Right atrium auricular region (tissue), 2 donors: ENCODE data around the gene ANKRD11. TPM values are rescaled to one million over a fixed set of nuclear protein-coding genes. Genes with fewer than 3 reads are reported as not detected.
A peak's percentile ranks its signal among the peaks of the same experiment; 100 is the strongest.

Source experiments
- DNase-seq: peaks from one replicate; pipeline ENCODE4 v3.0.0-alpha.2; 2019; ENCODE audit warnings: low spot score
- H3K27ac ChIP-seq, 2 donors: fragments of 200-600 bp; sonication (generic); 1 replicate in 1 of 2; 2 replicates in 1 of 2; pipeline ENCODE4 v1.5.1; 2016 to 2019
- H3K27me3 ChIP-seq, 2 donors: fragments of 200-600 bp; sonication (generic); one replicate each; pipeline versions ENCODE4 v1.5.1 to v1.6.0; 2017 to 2019
- H3K36me3 ChIP-seq: fragments of 200-600 bp; sonication (generic); one replicate; pipeline ENCODE4 v1.5.1; 2016
- H3K4me1 ChIP-seq, 2 donors: fragments of 200-600 bp; sonication (generic); one replicate each; pipeline versions ENCODE4 v1.5.1 to v1.6.0; 2017 to 2019
- H3K4me3 ChIP-seq, 2 donors: fragments of 200-600 bp; sonication (generic); 1 replicate in 1 of 2; 2 replicates in 1 of 2; pipeline ENCODE4 v1.5.1; 2017 to 2019; ENCODE audit warnings: mild to moderate bottlenecking in 1 of 2, moderate library complexity in 1 of 2
- H3K9me3 ChIP-seq, 2 donors: fragments of 200-600 bp; sonication (generic); one replicate each; pipeline ENCODE4 v1.5.1; 2019
- total RNA-seq, 2 donors: library from RNA; depleted of rRNA; stranded (reverse); fragments of >200 nt; gene quantifications; one replicate each; pipeline ENCODE4 v1.1.0, GENCODE V29; 2016
- TF ChIP-seq, protein P1 (sequence below), 2 donors: fragments of 200-600 bp; sonication (generic); IDR thresholded peaks; one replicate each; pipeline ENCODE4 v1.5.1; 2019; ENCODE audit warnings: antibody characterized with exemption in 2 of 2

ANKRD11 gene
- total RNA-seq, 2 donors from 2014 or later = 55.2 to 68.1 TPM

DNA sequence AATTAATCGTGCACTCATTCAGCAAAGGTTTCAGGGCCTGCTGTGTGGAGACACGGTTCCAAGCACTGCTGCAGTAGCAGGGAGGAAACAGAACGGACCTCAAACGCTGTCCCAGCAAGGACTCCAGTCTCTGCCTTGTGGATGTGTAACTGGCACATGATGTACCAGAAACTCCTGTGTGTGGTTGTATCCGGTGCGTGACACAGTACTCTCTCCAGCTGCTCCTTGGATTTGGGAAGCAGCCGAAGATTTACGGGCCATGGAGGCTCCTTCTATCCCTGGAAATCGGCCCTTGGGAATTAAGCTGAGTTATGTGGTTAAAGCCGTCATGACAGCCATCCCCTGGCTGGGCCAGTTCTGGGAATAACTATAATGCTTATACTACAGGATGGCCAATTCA is 8.5 kb upstream of the ANKRD11 start:
- no peak overlapping the region for H3K27ac ChIP-seq
- H3K4me1 ChIP-seq = peaks cover 0 to 11% of the 10 kb centered on the region in 2 donors
- no peaks in the 10 kb centered on the region for H3K9me3 ChIP-seq
- H3K27me3 ChIP-seq = no peaks in the 10 kb centered on the region
- H3K4me3 ChIP-seq = no peak overlapping the region
- DNase-seq = no peak
- H3K36me3 ChIP-seq = no peaks in the 10 kb centered on the region
- TF ChIP-seq, protein P1, sequence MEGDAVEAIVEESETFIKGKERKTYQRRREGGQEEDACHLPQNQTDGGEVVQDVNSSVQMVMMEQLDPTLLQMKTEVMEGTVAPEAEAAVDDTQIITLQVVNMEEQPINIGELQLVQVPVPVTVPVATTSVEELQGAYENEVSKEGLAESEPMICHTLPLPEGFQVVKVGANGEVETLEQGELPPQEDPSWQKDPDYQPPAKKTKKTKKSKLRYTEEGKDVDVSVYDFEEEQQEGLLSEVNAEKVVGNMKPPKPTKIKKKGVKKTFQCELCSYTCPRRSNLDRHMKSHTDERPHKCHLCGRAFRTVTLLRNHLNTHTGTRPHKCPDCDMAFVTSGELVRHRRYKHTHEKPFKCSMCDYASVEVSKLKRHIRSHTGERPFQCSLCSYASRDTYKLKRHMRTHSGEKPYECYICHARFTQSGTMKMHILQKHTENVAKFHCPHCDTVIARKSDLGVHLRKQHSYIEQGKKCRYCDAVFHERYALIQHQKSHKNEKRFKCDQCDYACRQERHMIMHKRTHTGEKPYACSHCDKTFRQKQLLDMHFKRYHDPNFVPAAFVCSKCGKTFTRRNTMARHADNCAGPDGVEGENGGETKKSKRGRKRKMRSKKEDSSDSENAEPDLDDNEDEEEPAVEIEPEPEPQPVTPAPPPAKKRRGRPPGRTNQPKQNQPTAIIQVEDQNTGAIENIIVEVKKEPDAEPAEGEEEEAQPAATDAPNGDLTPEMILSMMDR (IDR thresholded peaks at IDR 0.05) = no peak

DNA sequence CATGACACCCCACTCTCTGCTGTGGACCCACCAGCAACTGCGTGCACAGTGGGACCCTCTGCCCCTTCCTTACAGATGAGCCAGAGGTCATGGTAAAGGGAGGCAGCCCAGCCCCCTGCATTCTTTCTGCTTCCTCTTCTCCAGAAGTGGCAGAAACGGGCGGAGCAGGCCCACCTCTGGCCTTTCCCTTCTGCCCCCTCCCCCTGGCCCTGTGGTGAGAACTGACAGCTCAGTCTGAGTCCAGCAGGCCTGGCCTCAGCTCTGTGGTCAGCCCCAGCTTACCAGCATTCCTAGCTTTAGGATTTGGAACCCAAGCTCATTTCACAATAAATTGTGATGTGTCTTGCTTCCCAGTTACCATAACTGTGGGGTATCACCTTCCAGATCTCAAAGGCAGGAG is 4.8 kb upstream of the ANKRD11 start:
- no peaks in the 10 kb centered on the region for H3K27me3 ChIP-seq
- no peak overlapping the region for H3K4me3 ChIP-seq
- H3K4me1 ChIP-seq = peaks cover 0 to 11% of the 10 kb centered on the region in 2 donors
- H3K27ac ChIP-seq = no peak overlapping the region
- H3K36me3 ChIP-seq = no peaks in the 10 kb centered on the region
- TF ChIP-seq, protein P1 (IDR thresholded peaks at IDR 0.05) = no peak
- no peak for DNase-seq
- H3K9me3 ChIP-seq = no peaks in the 10 kb centered on the region

DNA sequence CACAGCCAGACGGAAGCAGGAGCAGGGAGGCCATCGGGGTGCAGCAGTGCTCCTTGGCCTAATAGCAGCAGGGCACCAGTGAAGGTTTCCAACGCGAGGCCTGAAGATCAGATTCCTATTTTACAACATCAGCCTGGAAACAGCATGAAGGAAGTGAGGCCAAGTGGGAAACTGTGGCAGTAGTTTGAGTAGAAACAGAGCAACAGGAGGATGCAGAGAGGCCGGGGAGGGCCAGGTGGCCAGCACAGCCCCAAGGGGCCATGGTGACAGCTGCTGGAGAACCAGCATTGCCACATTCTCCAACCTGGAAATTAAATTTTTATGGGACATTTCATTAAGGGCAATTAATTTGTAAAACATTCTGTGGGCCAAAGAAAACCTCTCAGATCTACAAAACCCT is 3.4 kb upstream of the ANKRD11 start:
- Histone ChIP-seq H3K4me1 (peaks cover 0 to 14% of the 10 kb centered on the region in 2 donors), H3K27ac (no peak overlapping the region)

DNA sequence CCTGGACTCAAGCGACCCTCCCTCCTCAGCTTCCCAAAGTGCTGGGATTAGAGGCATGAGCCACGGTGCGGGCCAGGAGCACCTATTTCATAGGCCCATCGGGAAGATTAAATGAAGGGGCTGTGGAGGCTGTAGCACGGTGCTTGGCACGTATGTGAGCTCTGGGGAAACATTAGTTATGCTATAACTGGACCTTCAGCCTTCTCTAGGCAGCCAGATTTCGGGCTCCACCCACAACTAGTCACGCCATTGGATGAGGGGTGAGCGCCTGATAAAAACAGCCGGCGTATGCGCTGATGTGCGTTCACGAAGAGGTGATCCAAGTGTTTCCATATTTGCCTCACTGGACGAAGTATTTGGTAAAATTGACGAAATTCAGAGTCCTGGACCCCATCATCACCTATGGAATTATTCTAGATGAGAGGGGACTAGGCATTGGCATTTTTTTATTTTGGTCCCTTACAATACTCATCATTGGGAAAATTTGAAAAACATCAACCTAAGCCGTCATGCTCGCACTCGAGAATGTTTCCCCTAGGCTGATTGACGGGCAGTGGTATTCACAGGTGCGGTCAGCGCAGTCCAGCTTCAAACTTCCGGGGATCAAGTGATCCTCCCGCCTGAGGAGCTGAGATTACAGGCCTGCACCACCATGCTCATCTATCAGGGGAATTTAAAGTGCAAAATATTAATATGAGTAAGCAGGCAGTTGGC is 1.8 kb upstream of the ANKRD11 start:
- peak overlapping the region; percentile 93 for H3K27ac ChIP-seq

More for the DNA sequence above, 3.4 kb upstream of the ANKRD11 start:
- no peak for DNase-seq
- no peaks in the 10 kb centered on the region for H3K36me3 ChIP-seq
- no peak overlapping the region for H3K4me3 ChIP-seq
- no peaks in the 10 kb centered on the region for H3K27me3 ChIP-seq
- no peaks in the 10 kb centered on the region for H3K9me3 ChIP-seq
- TF ChIP-seq, protein P1 (IDR thresholded peaks at IDR 0.05) = no peak

DNA sequence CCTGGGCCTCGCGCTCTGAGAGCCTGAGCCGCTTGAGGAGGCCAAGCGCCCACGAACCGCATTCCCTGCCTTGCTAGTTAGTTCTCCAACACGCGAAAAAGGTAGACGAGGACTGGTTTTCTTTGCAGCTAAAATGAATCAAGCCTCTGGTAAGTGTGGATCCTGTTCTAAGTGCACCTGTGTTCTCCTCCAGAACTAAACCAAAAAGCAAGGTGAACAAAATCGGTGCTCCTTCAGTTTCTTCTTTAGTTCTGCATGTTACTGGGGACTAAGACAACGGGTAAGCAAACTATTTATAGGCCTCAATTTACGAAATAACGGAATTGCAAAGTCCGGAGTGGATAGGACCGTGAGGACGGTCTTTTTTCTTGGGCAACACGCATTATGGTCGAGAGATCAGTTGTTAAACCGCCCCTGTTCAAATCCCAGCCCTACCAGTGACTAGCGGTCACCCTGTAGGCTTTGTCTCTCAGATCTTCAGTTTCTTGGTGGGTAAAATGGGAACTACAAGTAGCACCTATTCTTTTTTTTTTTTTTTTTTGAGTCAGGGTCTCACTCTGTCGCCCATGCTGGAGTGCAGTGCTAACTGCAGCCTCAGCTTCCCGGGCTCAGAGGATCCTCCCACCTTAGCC is 993 bp upstream of the ANKRD11 start:
- H3K4me1 ChIP-seq = peaks cover 0 to 36% of the 10 kb centered on the region in 2 donors
- TF ChIP-seq, protein P1 (IDR thresholded peaks at IDR 0.05) = no peak
- H3K27ac ChIP-seq = peak overlapping the region; percentile 93
- DNase-seq = no peak
- H3K36me3 ChIP-seq = no peaks in the 10 kb centered on the region
- no peaks in the 10 kb centered on the region for H3K9me3 ChIP-seq
- no peaks in the 10 kb centered on the region for H3K27me3 ChIP-seq
- H3K4me3 ChIP-seq = peak overlapping the region; percentile 74 to 96

More for the DNA sequence above, 1.8 kb upstream of the ANKRD11 start:
- peak overlapping the region in 1 of 2 donors; percentile 96 for H3K4me3 ChIP-seq
- no peaks in the 10 kb centered on the region for H3K27me3 ChIP-seq
- TF ChIP-seq, protein P1 (IDR thresholded peaks at IDR 0.05) = no peak
- no peak for DNase-seq
- no peaks in the 10 kb centered on the region for H3K36me3 ChIP-seq
- H3K4me1 ChIP-seq = peaks cover 0 to 30% of the 10 kb centered on the region in 2 donors
- H3K9me3 ChIP-seq = no peaks in the 10 kb centered on the region
